Glutamatergic neuron (in vitro differentiated cells): ENCODE results near the gene ACOD1. TPM values are rescaled to one million over a fixed set of nuclear protein-coding genes. Genes with fewer than 3 reads are reported as not detected.
"Not testable (repeated sequence)": the region's sequence is repeated elsewhere in the genome, so short reads cannot be mapped to it uniquely, and the experiment has no call there.

ENCODE experiments used
- DNase-seq: peaks from one replicate; pipeline ENCODE4 v3.0.0; 2022
- H3K27ac Mint-ChIP-seq: one replicate; pipeline ENCODE4 v1.8.0; 2020; ENCODE audit warnings: mild to moderate bottlenecking, mixed read lengths, inconsistent platforms; ENCODE audit not compliant: unreplicated experiment
- H3K27me3 Mint-ChIP-seq: one replicate; pipeline ENCODE4 v1.8.0; 2020; ENCODE audit warnings: mild to moderate bottlenecking, moderate library complexity, mixed read lengths, inconsistent platforms; ENCODE audit not compliant: unreplicated experiment
- H3K36me3 Mint-ChIP-seq: one replicate; pipeline ENCODE4 v1.8.0; 2020; ENCODE audit warnings: mild to moderate bottlenecking, mixed read lengths, inconsistent platforms; ENCODE audit not compliant: unreplicated experiment
- H3K4me1 Mint-ChIP-seq: one replicate; pipeline ENCODE4 v1.8.0; 2020; ENCODE audit warnings: mild to moderate bottlenecking, low read depth, mixed read lengths, inconsistent platforms; ENCODE audit not compliant: unreplicated experiment
- H3K4me3 Mint-ChIP-seq: one replicate; pipeline ENCODE4 v1.8.0; 2020; ENCODE audit warnings: mild to moderate bottlenecking, mixed read lengths, inconsistent platforms; ENCODE audit not compliant: unreplicated experiment
- H3K9me3 Mint-ChIP-seq: one replicate; pipeline ENCODE4 v1.8.0; 2020; ENCODE audit warnings: mild to moderate bottlenecking, moderate library complexity, mixed read lengths, inconsistent platforms; ENCODE audit not compliant: unreplicated experiment
- CTCF ChIP-seq: fragments of 200-600 bp; sonication (generic); IDR thresholded peaks from one replicate; pipeline ENCODE4 v1.5.0; 2021; ENCODE audit not compliant: partially characterized antibody, unreplicated experiment
- total RNA-seq: library from RNA; stranded (reverse); fragmentation: NEBNext Ultra II Directional; extraction: Animal tissue kit (Norgen Biotek cat#: 25700); gene quantifications from one replicate; pipeline ENCODE4 v1.2.1, GENCODE V29; 2021; ENCODE audit not compliant: unreplicated experiment

The ACOD1 gene
- total RNA-seq, 1 donor from 2014 or later = not detected

DNA sequence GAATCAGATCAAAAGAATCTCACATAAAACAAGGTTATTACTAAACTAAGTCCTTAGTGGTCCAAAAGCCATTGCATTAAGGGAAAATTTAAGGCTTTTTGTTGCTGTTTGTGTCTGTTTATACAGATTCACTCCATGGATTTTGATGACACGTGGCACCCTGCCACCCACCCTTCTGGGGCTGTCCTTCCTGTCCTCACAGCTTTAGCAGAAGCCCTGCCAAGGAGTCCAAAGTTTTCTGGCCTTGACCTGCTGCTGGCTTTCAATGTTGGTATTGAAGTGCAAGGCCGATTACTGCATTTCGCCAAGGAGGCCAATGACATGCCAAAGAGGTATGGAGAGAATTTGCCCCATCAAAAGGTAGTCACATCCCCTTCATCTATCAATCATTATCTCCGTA lies 6.9 kb downstream of the ACOD1 start:
- Mint-ChIP-seq H3K27me3 (peaks cover 6% of the 10 kb centered on the region), H3K27ac (no peak overlapping the region), H3K4me3 (no peak overlapping the region), H3K4me1 (no peaks in the 10 kb centered on the region), H3K9me3 (peaks cover 12% of the 10 kb centered on the region), H3K36me3 (peaks cover 12% of the 10 kb centered on the region)
- no peak for TF ChIP-seq CTCF
- no peak for DNase-seq

GRCh38 chr13:76955661-76956060 lies 7.3 kb downstream of the ACOD1 start:
- peaks cover 6% of the 10 kb centered on the region for H3K27me3 Mint-ChIP-seq
- H3K9me3 Mint-ChIP-seq = peaks cover 15% of the 10 kb centered on the region
- H3K36me3 Mint-ChIP-seq = peaks cover 17% of the 10 kb centered on the region
- no peak overlapping the region for H3K4me3 Mint-ChIP-seq
- H3K27ac Mint-ChIP-seq = no peak overlapping the region
- no peak for DNase-seq
- TF ChIP-seq CTCF = no peak
- no peaks in the 10 kb centered on the region for H3K4me1 Mint-ChIP-seq

- Mint-ChIP-seq H3K9me3 (peaks cover 15% of the 10 kb centered on the region), H3K4me3 (no peak overlapping the region), H3K36me3 (peaks cover 21% of the 10 kb centered on the region), H3K27ac (no peak overlapping the region), H3K27me3 (peaks cover 2% of the 10 kb centered on the region), H3K4me1 (no peaks in the 10 kb centered on the region)
- no peak for DNase-seq
- TF ChIP-seq CTCF = no peak
Observed at GRCh38 chr13:76958841-76959432, 10.6 kb downstream of the ACOD1 start.

GRCh38 chr13:76959734-76960133 lies 11.4 kb downstream of the ACOD1 start:
- Mint-ChIP-seq H3K9me3 (peaks cover 15% of the 10 kb centered on the region), H3K36me3 (peaks cover 21% of the 10 kb centered on the region)
- not testable (repeated sequence) for H3K27ac Mint-ChIP-seq, H3K4me3 Mint-ChIP-seq, H3K4me1 Mint-ChIP-seq, DNase-seq, H3K27me3 Mint-ChIP-seq

- Mint-ChIP-seq H3K4me3 (no peak overlapping the region), H3K27ac (peak overlapping the region; percentile 78), H3K4me1 (peaks cover 41% of the 10 kb centered on the region), H3K27me3 (peaks cover 5% of the 10 kb centered on the region), H3K36me3 (peaks cover 8% of the 10 kb centered on the region), H3K9me3 (peaks cover 5% of the 10 kb centered on the region)
- TF ChIP-seq CTCF = no peak
- DNase-seq = no peak
Observed at GRCh38 chr13:76965759-76966421, 17.6 kb downstream of the ACOD1 start.
